ENCODE results near the gene PPP3CA.

DNA sequence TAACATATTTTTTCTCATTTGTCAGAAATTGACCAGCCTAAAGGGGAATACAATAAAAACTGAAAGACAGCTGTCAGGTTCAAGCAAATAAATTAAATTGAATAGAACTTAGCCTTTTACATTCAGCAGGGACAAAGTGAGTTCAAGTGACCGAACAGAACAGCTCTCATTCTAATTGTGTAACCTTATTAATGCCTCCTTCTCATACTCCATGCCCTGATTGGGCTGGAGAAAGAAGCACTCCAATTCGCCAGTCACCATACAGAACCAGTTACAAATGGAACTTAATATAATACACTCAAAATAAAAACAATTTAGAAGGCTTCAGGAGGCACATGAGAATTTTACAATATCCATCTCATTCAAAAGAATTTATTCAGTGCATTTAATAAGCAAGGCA is 8.0 kb downstream of the PPP3CA start:
- no peak for TF ChIP-seq CTCF (IDR thresholded peaks at IDR 0.05)
- no peak for TF ChIP-seq POLR2AphosphoS5 (IDR thresholded peaks at IDR 0.05)
- TF ChIP-seq POLR2A (IDR thresholded peaks at IDR 0.05): no peak

Data from breast epithelium (tissue), 3 donors.